Neural cell (in vitro differentiated cells): ENCODE data around the gene NCK1. TPM values are rescaled to one million over a fixed set of nuclear protein-coding genes. Genes with fewer than 3 reads are reported as not detected.

ENCODE experiments used
- H2AFZ ChIP-seq: fragments of 200-600, 300-800 bp; sonication (generic), shearing (Covaris generic); 2 replicates; pipeline ENCODE4 v1.6.0; 2014; ENCODE audit warnings: low read depth, mild to moderate bottlenecking, antibody characterized with exemption, low read length, moderate library complexity
- H3F3A ChIP-seq: fragments of 200-600 bp; shearing (Covaris generic); 2 replicates; pipeline ENCODE4 v1.6.1; 2016; ENCODE audit warnings: mild to moderate bottlenecking, moderate library complexity, mixed read lengths, antibody characterized with exemption, low read length; ENCODE audit not compliant: insufficient read depth, poor library complexity, severe bottlenecking
- H3K27ac ChIP-seq: fragments of 200-600, 300-800 bp; sonication (generic), shearing (Covaris generic); 2 replicates; pipeline ENCODE4 v1.5.1; 2014; ENCODE audit warnings: mild to moderate bottlenecking, low read length, moderate library complexity
- H3K27me3 ChIP-seq: fragments of 300-800, 200-600 bp; sonication (generic), shearing (Covaris generic); 2 replicates; pipeline ENCODE4 v1.6.0; 2014; ENCODE audit warnings: mild to moderate bottlenecking, low read depth, low read length, moderate library complexity; ENCODE audit not compliant: insufficient read depth
- H3K36me3 ChIP-seq: fragments of 300-800, 200-600 bp; sonication (generic), shearing (Covaris generic); 2 replicates; pipeline ENCODE4 v1.5.1; 2014; ENCODE audit warnings: mild to moderate bottlenecking, antibody characterized with exemption, low read length, moderate library complexity; ENCODE audit not compliant: insufficient read depth
- H3K4me2 ChIP-seq: fragments of 300-800, 200-600 bp; sonication (generic), shearing (Covaris generic); 2 replicates; pipeline ENCODE4 v1.6.0; 2014; ENCODE audit warnings: mild to moderate bottlenecking, low read length
- H3K4me3 ChIP-seq: fragments of 300-800, 200-600 bp; sonication (generic), shearing (Covaris generic); 2 replicates; pipeline ENCODE4 v1.5.1; 2014; ENCODE audit warnings: mild to moderate bottlenecking, low read length, moderate library complexity
- H3K79me2 ChIP-seq: fragments of 200-600 bp; shearing (Covaris generic); replicated peaks from 2 replicates; pipeline ENCODE4 v1.6.0; 2014; ENCODE audit warnings: mild to moderate bottlenecking, low read length, moderate library complexity; ENCODE audit not compliant: insufficient read depth
- H3K9ac ChIP-seq: fragments of 300-800, 200-600 bp; sonication (generic), shearing (Covaris generic); 2 replicates; pipeline ENCODE4 v1.6.1; 2016; ENCODE audit warnings: mild to moderate bottlenecking, low read length, mixed read lengths
- H3K9me2 ChIP-seq: fragments of 200-600 bp; shearing (Covaris generic); 2 replicates; pipeline ENCODE4 v1.6.1; 2016; ENCODE audit warnings: mild to moderate bottlenecking, low read length, mixed read lengths; ENCODE audit not compliant: insufficient read depth
- H3K9me3 ChIP-seq: fragments of 200-600, 300-800 bp; sonication (generic), shearing (Covaris generic); 2 replicates; pipeline ENCODE4 v1.6.1; 2016; ENCODE audit warnings: mild to moderate bottlenecking, mixed run types, low read length, moderate library complexity, mixed read lengths
- H4K20me1 ChIP-seq: fragments of 200-600 bp; shearing (Covaris generic); 2 replicates; pipeline ENCODE4 v1.6.1; 2016; ENCODE audit warnings: mild to moderate bottlenecking, mixed run types; ENCODE audit not compliant: insufficient read depth
- CTCF ChIP-seq: fragments of 450-650 bp; IDR thresholded peaks from 2 replicates; pipeline ENCODE4 v1.5.1; 2014; ENCODE audit warnings: antibody characterized with exemption, mild to moderate bottlenecking, moderate library complexity; ENCODE audit not compliant: poor library complexity, severe bottlenecking
- EP300 ChIP-seq: fragments of 450-650 bp; conservative IDR thresholded peaks from 2 replicates; pipeline ENCODE4 v1.6.1; 2014; ENCODE audit warnings: antibody characterized with exemption, mild to moderate bottlenecking, moderate library complexity; ENCODE audit not compliant: poor library complexity, severe bottlenecking
- EZH2 ChIP-seq: fragments of 200-600, 300-800 bp; shearing (Covaris generic), sonication (generic); IDR thresholded peaks from 2 replicates; pipeline ENCODE4 v1.6.1; 2014; ENCODE audit warnings: antibody characterized with exemption, low read length, borderline replicate concordance, mild to moderate bottlenecking; ENCODE audit not compliant: insufficient read depth, poor library complexity, severe bottlenecking
- MXI1 ChIP-seq: fragments of 450-650 bp; conservative IDR thresholded peaks from 2 replicates; pipeline ENCODE4 v1.6.1; 2014; ENCODE audit warnings: antibody characterized with exemption, mild to moderate bottlenecking; ENCODE audit not compliant: poor library complexity, severe bottlenecking
- POLR2AphosphoS5 ChIP-seq: IDR thresholded peaks from 2 replicates; pipeline ENCODE4 v1.6.1; 2012
- RAD21 ChIP-seq: fragments of 450-650 bp; conservative IDR thresholded peaks from 2 replicates; pipeline ENCODE4 v1.6.1; 2014; ENCODE audit warnings: antibody characterized with exemption, mild to moderate bottlenecking, moderate library complexity
- REST ChIP-seq: IDR thresholded peaks from 2 replicates; pipeline ENCODE4 v1.6.1; 2012; ENCODE audit warnings: borderline replicate concordance
- SMC3 ChIP-seq: fragments of 450-650 bp; conservative IDR thresholded peaks from 2 replicates; pipeline ENCODE4 v1.6.1; 2014; ENCODE audit warnings: antibody characterized with exemption, mild to moderate bottlenecking, moderate library complexity; ENCODE audit not compliant: poor library complexity
- TAF1 ChIP-seq: IDR thresholded peaks from 2 replicates; pipeline ENCODE4 v1.6.1; 2012; ENCODE audit warnings: low read depth
- polyA plus RNA-seq: library from polyadenylated mRNA; depleted of rRNA; stranded (reverse); fragments of >200 nt; gene quantifications from 2 replicates; pipeline ENCODE4 v1.2.3, GENCODE V29; 2014

Gene NCK1
- polyA plus RNA-seq, 1 donor from 2014 or later, result 21.5 TPM

GRCh38 chr3:136905549-136905948, 43.5 kb downstream of the NCK1 start:
- peaks cover 30% of the 10 kb centered on the region for H3K79me2 ChIP-seq
- no peaks in the 10 kb centered on the region for H4K20me1 ChIP-seq
- H3K36me3 ChIP-seq, result no peaks in the 10 kb centered on the region
- H3K4me2 ChIP-seq, result no peak overlapping the region
- TF ChIP-seq SMC3, result no peak
- no peak for TF ChIP-seq RAD21
- no peak for TF ChIP-seq CTCF
- no peak for TF ChIP-seq TAF1
- TF ChIP-seq REST, result no peak
- TF ChIP-seq EP300, result no peak
- TF ChIP-seq MXI1, result no peak
- no peak for TF ChIP-seq POLR2AphosphoS5
- TF ChIP-seq EZH2, result no peak
- H3K9me2 ChIP-seq, result no peaks in the 10 kb centered on the region
- no peak overlapping the region for H3K27ac ChIP-seq
- H3K9ac ChIP-seq, result no peak overlapping the region
- H2AFZ ChIP-seq, result no peak overlapping the region
- no peaks in the 10 kb centered on the region for H3K27me3 ChIP-seq
- H3K9me3 ChIP-seq, result peaks cover 5% of the 10 kb centered on the region
- no peaks in the 10 kb centered on the region for H3F3A ChIP-seq
- H3K4me3 ChIP-seq, result no peak overlapping the region

GRCh38 chr3:136906725-136907124, 44.7 kb downstream of the NCK1 start:
- H2AFZ ChIP-seq, result no peak overlapping the region
- no peaks in the 10 kb centered on the region for H3K9me2 ChIP-seq
- no peak overlapping the region for H3K27ac ChIP-seq
- H3K9ac ChIP-seq, result no peak overlapping the region
- H3K36me3 ChIP-seq, result no peaks in the 10 kb centered on the region
- H4K20me1 ChIP-seq, result no peaks in the 10 kb centered on the region
- H3K27me3 ChIP-seq, result no peaks in the 10 kb centered on the region
- H3K4me2 ChIP-seq, result no peak overlapping the region
- H3K9me3 ChIP-seq, result peaks cover 5% of the 10 kb centered on the region
- peaks cover 24% of the 10 kb centered on the region for H3K79me2 ChIP-seq
- H3F3A ChIP-seq, result no peaks in the 10 kb centered on the region
- H3K4me3 ChIP-seq, result no peak overlapping the region
- no peak for TF ChIP-seq REST
- TF ChIP-seq EP300, result no peak
- TF ChIP-seq POLR2AphosphoS5, result no peak
- TF ChIP-seq EZH2, result no peak
- TF ChIP-seq RAD21, result no peak
- no peak for TF ChIP-seq CTCF
- TF ChIP-seq TAF1, result no peak
- TF ChIP-seq MXI1, result no peak
- TF ChIP-seq SMC3, result no peak
